CD14-positive monocyte (primary cell): ENCODE measurements around the gene LAMC1. TPM values are rescaled to one million over a fixed set of nuclear protein-coding genes. Genes with fewer than 3 reads are reported as not detected.

Experiments used
- DNase-seq, 3 donors: peaks; one replicate each; pipeline ENCODE4 v3.0.0-alpha.2; 2011 to 2022
- H2AFZ ChIP-seq: 2 replicates; pipeline ENCODE4 v1.6.0; 2012; ENCODE audit warnings: mild to moderate bottlenecking, low read depth, low read length, inconsistent platforms; ENCODE audit not compliant: insufficient read depth, poor library complexity, severe bottlenecking
- H3K27ac ChIP-seq, 2 donors: 1 replicate in 1 of 2; 2 replicates in 1 of 2; pipeline ENCODE4 v1.5.1; 2012 to 2013; ENCODE audit warnings: low read length in 2 of 2, control low read depth in 1 of 2, inconsistent platforms in 1 of 2, low read depth in 1 of 2, mild to moderate bottlenecking in 1 of 2
- H3K27me3 ChIP-seq, 2 donors: one replicate each; pipeline versions ENCODE4 v1.6.0 to v1.6.1; 2011 to 2013; ENCODE audit warnings: low read length in 2 of 2; ENCODE audit not compliant: control insufficient read depth in 2 of 2, insufficient read depth in 2 of 2
- H3K36me3 ChIP-seq, 2 donors: replicated peaks in 1 of 2; 1 replicate in 1 of 2; 2 replicates in 1 of 2; pipeline versions ENCODE4 v1.5.1 to v1.6.1; 2012 to 2013; ENCODE audit warnings: low read length in 2 of 2, control low read depth in 1 of 2, inconsistent platforms in 1 of 2, mild to moderate bottlenecking in 1 of 2; ENCODE audit not compliant: insufficient read depth in 2 of 2, control insufficient read depth in 1 of 2
- H3K4me1 ChIP-seq, 2 donors: 1 replicate in 1 of 2; 2 replicates in 1 of 2; pipeline versions ENCODE4 v1.5.1 to v1.6.1; 2012 to 2013; ENCODE audit warnings: low read length in 2 of 2, control low read depth in 1 of 2, inconsistent platforms in 1 of 2, mild to moderate bottlenecking in 1 of 2, moderate library complexity in 1 of 2; ENCODE audit not compliant: insufficient read depth in 2 of 2, control insufficient read depth in 1 of 2
- H3K4me2 ChIP-seq: replicated peaks from 2 replicates; pipeline ENCODE3; 2012; ENCODE audit warnings: low read length, moderate library complexity, mild to moderate bottlenecking; ENCODE audit not compliant: poor library complexity, severe bottlenecking; ENCODE audit errors: extremely low read depth
- H3K4me3 ChIP-seq, 3 experiments: fragments of 200-600 bp in 1 of 3; sonication (generic) in 1 of 3; replicated peaks in 1 of 3; 1 replicate in 2 of 3; 2 replicates in 1 of 3; pipeline ENCODE4 v1.5.1; 2011 to 2013; ENCODE audit warnings: low read length in 3 of 3, mild to moderate bottlenecking in 3 of 3, control low read depth in 2 of 3, low read depth in 2 of 3, inconsistent platforms in 1 of 3, moderate library complexity in 1 of 3
- H3K79me2 ChIP-seq: 2 replicates; pipeline ENCODE4 v1.6.0; 2012; ENCODE audit warnings: mild to moderate bottlenecking, control low read depth, inconsistent platforms, low read length, moderate library complexity; ENCODE audit not compliant: insufficient read depth
- H3K9ac ChIP-seq: 2 replicates; pipeline ENCODE4 v1.6.0; 2017; ENCODE audit warnings: low read length, mild to moderate bottlenecking; ENCODE audit not compliant: insufficient read depth, poor library complexity, severe bottlenecking
- H3K9me3 ChIP-seq, 2 donors: replicated peaks in 1 of 2; 1 replicate in 1 of 2; 2 replicates in 1 of 2; pipeline versions ENCODE4 v1.5.1 to v1.6.1; 2012 to 2013; ENCODE audit warnings: low read length in 2 of 2, control low read depth in 1 of 2; ENCODE audit not compliant: control insufficient read depth in 1 of 2, insufficient read depth in 1 of 2
- H4K20me1 ChIP-seq: 2 replicates; pipeline ENCODE4 v1.6.0; 2012; ENCODE audit warnings: mild to moderate bottlenecking, low read length, control low read depth, moderate library complexity; ENCODE audit not compliant: insufficient read depth
- H3K27ac Mint-ChIP-seq, 7 donors: one replicate each; pipeline ENCODE4 v1.8.0; 2020; ENCODE audit warnings: mild to moderate bottlenecking in 7 of 7, mixed read lengths in 7 of 7, moderate library complexity in 6 of 7, inconsistent platforms in 2 of 7
- H3K27me3 Mint-ChIP-seq, 3 donors: one replicate each; pipeline ENCODE4 v1.8.0; 2021 to 2022; ENCODE audit warnings: low read depth in 3 of 3, mild to moderate bottlenecking in 3 of 3, mixed read lengths in 3 of 3, moderate library complexity in 3 of 3, inconsistent platforms in 1 of 3
- H3K36me3 Mint-ChIP-seq, 2 donors: one replicate each; pipeline ENCODE4 v1.8.0; 2020; ENCODE audit warnings: mixed read lengths in 2 of 2, inconsistent platforms in 1 of 2, mild to moderate bottlenecking in 1 of 2
- H3K4me1 Mint-ChIP-seq: one replicate; pipeline ENCODE4 v1.8.0; 2020; ENCODE audit warnings: mild to moderate bottlenecking, mixed read lengths
- H3K4me3 Mint-ChIP-seq, 2 donors: one replicate each; pipeline ENCODE4 v1.8.0; 2020; ENCODE audit warnings: mild to moderate bottlenecking in 2 of 2, mixed read lengths in 2 of 2, moderate library complexity in 1 of 2
- H3K9me3 Mint-ChIP-seq, 7 donors: one replicate each; pipeline ENCODE4 v1.8.0; 2020 to 2022; ENCODE audit warnings: mixed read lengths in 7 of 7, mild to moderate bottlenecking in 6 of 7, moderate library complexity in 6 of 7, inconsistent platforms in 2 of 7
- CTCF ChIP-seq: fragments of 200-600 bp; IDR thresholded peaks from one replicate; pipeline ENCODE4 v1.8.0; 2022; ENCODE audit warnings: antibody characterized with exemption, mild to moderate bottlenecking
- WGBS: methylation state at CpG from one replicate; pipeline ENCODE4 v1.1.5; 2013; ENCODE audit warnings: missing lambda C conversion rate; ENCODE audit not compliant: insufficient coverage; 5-methylcytosine and 5-hydroxymethylcytosine counted together
- intact Hi-C, 2 donors: fragments of 100-400 bp; cut with micrococcal nuclease; formaldehyde crosslinking; loops; one replicate each; pipeline versions ENCODE4 v1.15.0 to v1.15.1; 2023
- polyA plus RNA-seq, 3 donors: library from polyadenylated mRNA; depleted of rRNA in 1 of 3; unstranded in 2 of 3; stranded (reverse) in 1 of 3; fragments of 300-500 nt in 2 of 3; fragments of >200 nt in 1 of 3; fragmentation: Illumina TruSeq in 2 of 3; gene quantifications; 1 replicate in 2 of 3; 2 replicates in 1 of 3; pipeline ENCODE4 v1.2.3, GENCODE V29; 2012 to 2021

The LAMC1 gene
- polyA plus RNA-seq, 3 donors = 0.34 to 1.7 (median 0.95) TPM

- Mint-ChIP-seq H3K9me3 (no peaks in the 10 kb centered on the region), H3K36me3 (no peaks in the 10 kb centered on the region), H3K27me3 (peaks cover 0 to 2% (median 0%) of the 10 kb centered on the region in 3 donors), H3K4me3 (no peak overlapping the region), H3K27ac (no peak overlapping the region), H3K4me1 (peaks cover 18% of the 10 kb centered on the region)
- no peak overlapping the region for H3K27ac ChIP-seq
- no peaks in the 10 kb centered on the region for H3K36me3 ChIP-seq
- H4K20me1 ChIP-seq = no peaks in the 10 kb centered on the region
- H3K27me3 ChIP-seq = no peaks in the 10 kb centered on the region
- TF ChIP-seq CTCF = no peak
- no peaks in the 10 kb centered on the region for H3K9me3 ChIP-seq
- H3K79me2 ChIP-seq = no peaks in the 10 kb centered on the region
- WGBS = 92% methylated on average over 2 of the region's 4 CpGs
- peaks cover 6 to 11% of the 10 kb centered on the region in 2 donors for H3K4me1 ChIP-seq
- H3K9ac ChIP-seq = no peak overlapping the region
- H2AFZ ChIP-seq = no peak overlapping the region
- DNase-seq = no peak
- H3K4me3 ChIP-seq = no peak overlapping the region
- no peak overlapping the region for H3K4me2 ChIP-seq
- intact Hi-C loops = no loop called here
Observed at GRCh38 chr1:183100361-183100974, 77.2 kb downstream of the LAMC1 start.

- Histone ChIP-seq H4K20me1 (no peaks in the 10 kb centered on the region), H3K79me2 (no peaks in the 10 kb centered on the region), H3K9me3 (no peaks in the 10 kb centered on the region), H3K27me3 (no peaks in the 10 kb centered on the region), H3K4me3 (no peak overlapping the region), H3K27ac (no peak overlapping the region), H3K36me3 (no peaks in the 10 kb centered on the region), H3K9ac (no peak overlapping the region), H3K4me1 (peaks cover 7 to 12% of the 10 kb centered on the region in 2 donors), H2AFZ (no peak overlapping the region), H3K4me2 (no peak overlapping the region)
- no CpG with 5 or more reads among the region's 4 CpGs for WGBS
- Mint-ChIP-seq H3K9me3 (no peaks in the 10 kb centered on the region), H3K27ac (no peak overlapping the region), H3K4me1 (peaks cover 20% of the 10 kb centered on the region), H3K27me3 (peaks cover 0 to 2% (median 0%) of the 10 kb centered on the region in 3 donors), H3K4me3 (no peak overlapping the region), H3K36me3 (no peaks in the 10 kb centered on the region)
- no peak for DNase-seq
- intact Hi-C loops = no loop called here
- TF ChIP-seq CTCF = no peak
Observed at GRCh38 chr1:183101081-183101480, 77.9 kb downstream of the LAMC1 start.
